Lung (tissue), 12 donors: ENCODE results near the gene LRRC58. TPM values are rescaled to one million over a fixed set of nuclear protein-coding genes. Genes with fewer than 3 reads are reported as not detected.

ENCODE experiments used
- ATAC-seq: fragments of 200-7000 bp; cut with Tn5 transposase; one replicate; pipeline ENCODE4 v1.9.1; 2020; ENCODE audit warnings: moderate number of reproducible peaks; ENCODE audit not compliant: insufficient read depth, low FRiP score
- DNase-seq, 3 donors: peaks; one replicate each; pipeline ENCODE4 v3.0.0-alpha.2; 2013 to 2017
- H3K27ac ChIP-seq, 2 donors: one replicate each; pipeline ENCODE4 v1.5.1; 2013; ENCODE audit warnings: mild to moderate bottlenecking in 2 of 2, moderate library complexity in 2 of 2, control low read depth in 1 of 2, inconsistent platforms in 1 of 2, low read depth in 1 of 2, low read length in 1 of 2
- H3K27me3 ChIP-seq, 3 donors: one replicate each; pipeline ENCODE4 v1.5.1; 2013; ENCODE audit warnings: low read length in 2 of 3; ENCODE audit not compliant: control insufficient read depth in 3 of 3, insufficient read depth in 3 of 3
- H3K36me3 ChIP-seq, 4 donors: one replicate each; pipeline ENCODE4 v1.5.1; 2013; ENCODE audit warnings: low read length in 4 of 4, mild to moderate bottlenecking in 1 of 4, moderate library complexity in 1 of 4; ENCODE audit not compliant: control insufficient read depth in 4 of 4, insufficient read depth in 4 of 4
- H3K4me1 ChIP-seq, 5 donors: one replicate each; pipeline ENCODE4 v1.5.1; 2013; ENCODE audit warnings: low read length in 5 of 5, mild to moderate bottlenecking in 2 of 5, moderate library complexity in 1 of 5; ENCODE audit not compliant: control insufficient read depth in 5 of 5, insufficient read depth in 5 of 5
- H3K4me3 ChIP-seq: one replicate; pipeline ENCODE4 v1.5.1; 2013; ENCODE audit warnings: mild to moderate bottlenecking, control low read depth, moderate library complexity
- H3K9ac ChIP-seq, 2 donors: one replicate each; pipeline ENCODE4 v1.5.1; 2013; ENCODE audit warnings: low read length in 2 of 2, control low read depth in 1 of 2; ENCODE audit not compliant: insufficient read depth in 1 of 2
- H3K9me3 ChIP-seq, 4 donors: one replicate each; pipeline ENCODE4 v1.5.1; 2013; ENCODE audit warnings: low read length in 3 of 4, mild to moderate bottlenecking in 1 of 4, moderate library complexity in 1 of 4; ENCODE audit not compliant: control insufficient read depth in 4 of 4, insufficient read depth in 3 of 4
- CTCF ChIP-seq: IDR thresholded peaks from 2 replicates; pipeline ENCODE4 v1.5.1; 2012; ENCODE audit warnings: mild to moderate bottlenecking; ENCODE audit errors: control extremely low read depth, extremely low read depth
- WGBS, 2 donors: extraction: QIAGEN DNeasy Blood & Tissue Kit; methylation state at CpG; one replicate each; pipeline ENCODE4 v1.1.7; 2013; 5-methylcytosine and 5-hydroxymethylcytosine counted together
- polyA plus RNA-seq, 2 donors: library from polyadenylated mRNA; stranded (reverse); fragments of 200-250 nt; gene quantifications; one replicate each; pipeline ENCODE4 v1.2.1, GENCODE V29; 2013
- total RNA-seq, 2 donors: library from RNA; depleted of rRNA in 1 of 2; stranded (reverse); fragments of >200 nt in 1 of 2; gene quantifications; one replicate each; pipeline ENCODE4 v1.2.1, GENCODE V29; 2014 to 2021
- donor health status: control.
- donor health status: control.
- donor health status: Bipolar disorder and iron deficiency.
- donor health status: healthy.
- donor health status: DM: yes; HTN: yes; CAD: no.

Gene LRRC58
- total and polyA plus RNA-seq, 4 donors = 5.0 to 40.9 (median 13.8) TPM

- Histone ChIP-seq H3K27ac (no peak overlapping the region), H3K4me1 (peaks cover 0 to 14% (median 5%) of the 10 kb centered on the region in 5 donors), H3K27me3 (no peaks in the 10 kb centered on the region), H3K9me3 (no peaks in the 10 kb centered on the region), H3K4me3 (no peak overlapping the region), H3K9ac (no peak overlapping the region), H3K36me3 (peaks cover 0 to under 1% (median 0%) of the 10 kb centered on the region in 4 donors)
- WGBS, 2 donors = 95 to 98% methylated on average over 4 of the region's 4 CpGs
- no peak for ATAC-seq
- no peak for TF ChIP-seq CTCF
- no peak for DNase-seq
Measured at GRCh38 chr3:120352017-120352416, 2.9 kb upstream of the LRRC58 start.

- Histone ChIP-seq H3K36me3 (peaks cover 0 to 7% (median 3%) of the 10 kb centered on the region in 4 donors), H3K9me3 (no peaks in the 10 kb centered on the region), H3K27me3 (no peaks in the 10 kb centered on the region), H3K4me1 (peaks cover 0 to 14% (median 5%) of the 10 kb centered on the region in 5 donors), H3K27ac (no peak overlapping the region), H3K4me3 (no peak overlapping the region), H3K9ac (peak overlapping the region in 1 of 2 donors; percentile 88)
- WGBS, 2 donors = 54 to 64% methylated on average over 8 of the region's 8 CpGs
- DNase-seq (peak; percentile 37 to 74 (median 71)), ATAC-seq (no peak)
- no peak for TF ChIP-seq CTCF
Measured at GRCh38 chr3:120350401-120350941, 1.3 kb upstream of the LRRC58 start.

GRCh38 chr3:120349855-120350125 lies 636 bp upstream of the LRRC58 start:
- Histone ChIP-seq H3K9me3 (no peaks in the 10 kb centered on the region), H3K27ac (peak overlapping the region; percentile 95 to 97), H3K36me3 (peaks cover 0 to 7% (median 4%) of the 10 kb centered on the region in 4 donors), H3K9ac (peak overlapping the region; percentile 59 to 88), H3K4me1 (peaks cover 0 to 14% (median 5%) of the 10 kb centered on the region in 5 donors), H3K27me3 (no peaks in the 10 kb centered on the region), H3K4me3 (peak overlapping the region; percentile 95)
- DNase-seq (no peak), ATAC-seq (no peak)
- TF ChIP-seq CTCF = no peak
- 7 to 10% methylated on average over 6 of the region's 6 CpGs for WGBS, 2 donors
